Caco-2 (cell line): ENCODE data around the gene AQP6. TPM values are rescaled to one million over a fixed set of nuclear protein-coding genes. Genes with fewer than 3 reads are reported as not detected.
A peak's percentile ranks its signal among the peaks of the same experiment; 100 is the strongest.
"Not testable (repeated sequence)": the region's sequence is repeated elsewhere in the genome, so short reads cannot be mapped to it uniquely, and the experiment has no call there.

ENCODE experiments used
- BruUV-seq: library from RNA; stranded (reverse); fragments of 400-500 nt; replicated peaks from 2 replicates; lab custom pipeline; 2021; lab: Mats Ljungman, UMichigan
- CTCF ChIA-PET: fragments of 300-600 bp; sonication (Branson Sonifier 250); formaldehyde crosslinking; loops from one replicate; lab custom pipeline; 2022; ENCODE audit warnings: antibody characterized with exemption; lab: Charles Lee
- POLR2A ChIA-PET: fragments of 300-600 bp; sonication (Branson Sonifier 250); formaldehyde crosslinking; loops from one replicate; lab custom pipeline; 2022; ENCODE audit warnings: antibody characterized with exemption; lab: Charles Lee
- DNase-seq, 2 experiments: peaks; one replicate each; pipeline versions ENCODE4 v3.0.0 to v3.0.0-alpha.2; 2020 to 2022
- H3K27me3 ChIP-seq: replicated peaks from 2 replicates; pipeline ENCODE4 v1.6.0; 2011; ENCODE audit warnings: low read length; ENCODE audit not compliant: control insufficient read depth, insufficient read depth
- H3K36me3 ChIP-seq: 2 replicates; pipeline ENCODE4 v1.5.1; 2011; ENCODE audit warnings: low read length; ENCODE audit not compliant: control insufficient read depth, insufficient read depth
- H3K4me1 ChIP-seq: fragments of 250-450 bp; sonication (Bioruptor Pico); 2 replicates; pipeline ENCODE4 v1.5.1; 2020; ENCODE audit warnings: mild to moderate bottlenecking
- H3K4me3 ChIP-seq: 2 replicates; pipeline ENCODE4 v1.5.1; 2011; ENCODE audit warnings: low read depth, mild to moderate bottlenecking, control low read depth, low read length
- H3K9me3 ChIP-seq: fragments of 250-450 bp; sonication (Bioruptor Pico); 2 replicates; pipeline ENCODE4 v1.5.1; 2020; ENCODE audit warnings: mild to moderate bottlenecking, moderate library complexity
- H3K27ac Mint-ChIP-seq: one replicate; pipeline ENCODE4 v1.8.0; 2022; ENCODE audit warnings: mixed read lengths; ENCODE audit not compliant: unreplicated experiment
- H3K27me3 Mint-ChIP-seq: one replicate; pipeline ENCODE4 v1.8.0; 2022; ENCODE audit warnings: mixed read lengths; ENCODE audit not compliant: insufficient read depth, unreplicated experiment
- H3K36me3 Mint-ChIP-seq: one replicate; pipeline ENCODE4 v1.8.0; 2022; ENCODE audit warnings: mild to moderate bottlenecking, mixed read lengths; ENCODE audit not compliant: insufficient read depth, unreplicated experiment
- H3K4me1 Mint-ChIP-seq: one replicate; pipeline ENCODE4 v1.8.0; 2022; ENCODE audit warnings: low read depth, mixed read lengths; ENCODE audit not compliant: unreplicated experiment
- H3K4me3 Mint-ChIP-seq: one replicate; pipeline ENCODE4 v1.8.0; 2022; ENCODE audit warnings: mild to moderate bottlenecking, moderate library complexity, mixed read lengths; ENCODE audit not compliant: unreplicated experiment
- H3K9me3 Mint-ChIP-seq: one replicate; pipeline ENCODE4 v1.8.0; 2022; ENCODE audit warnings: mixed read lengths; ENCODE audit not compliant: unreplicated experiment
- intact Hi-C: fragments of 100-400 bp; cut with micrococcal nuclease; formaldehyde crosslinking; loops from one replicate; pipeline ENCODE4 v1.10.0; 2022; ENCODE audit not compliant: unreplicated experiment
- total RNA-seq: library from RNA; stranded (reverse); gene quantifications from 2 replicates; pipeline ENCODE4 v1.2.3, GENCODE V29; 2022
- TF ChIP-seq, protein P1 (sequence below), 2 experiments: fragments of 200-600 bp in 1 of 2; IDR thresholded peaks; 1 replicate in 1 of 2; 2 replicates in 1 of 2; pipeline versions ENCODE4 v1.5.1 to v1.8.0; 2011 to 2022; ENCODE audit warnings: antibody characterized with exemption in 1 of 2, control low read depth in 1 of 2, inconsistent platforms in 1 of 2, low read depth in 1 of 2, low read length in 1 of 2, mild to moderate bottlenecking in 1 of 2, moderate library complexity in 1 of 2; ENCODE audit not compliant: insufficient read depth in 1 of 2, severe bottlenecking in 1 of 2, unreplicated experiment in 1 of 2

The AQP6 gene
- total RNA-seq, 1 experiment from 2014 or later = not detected

DNA sequence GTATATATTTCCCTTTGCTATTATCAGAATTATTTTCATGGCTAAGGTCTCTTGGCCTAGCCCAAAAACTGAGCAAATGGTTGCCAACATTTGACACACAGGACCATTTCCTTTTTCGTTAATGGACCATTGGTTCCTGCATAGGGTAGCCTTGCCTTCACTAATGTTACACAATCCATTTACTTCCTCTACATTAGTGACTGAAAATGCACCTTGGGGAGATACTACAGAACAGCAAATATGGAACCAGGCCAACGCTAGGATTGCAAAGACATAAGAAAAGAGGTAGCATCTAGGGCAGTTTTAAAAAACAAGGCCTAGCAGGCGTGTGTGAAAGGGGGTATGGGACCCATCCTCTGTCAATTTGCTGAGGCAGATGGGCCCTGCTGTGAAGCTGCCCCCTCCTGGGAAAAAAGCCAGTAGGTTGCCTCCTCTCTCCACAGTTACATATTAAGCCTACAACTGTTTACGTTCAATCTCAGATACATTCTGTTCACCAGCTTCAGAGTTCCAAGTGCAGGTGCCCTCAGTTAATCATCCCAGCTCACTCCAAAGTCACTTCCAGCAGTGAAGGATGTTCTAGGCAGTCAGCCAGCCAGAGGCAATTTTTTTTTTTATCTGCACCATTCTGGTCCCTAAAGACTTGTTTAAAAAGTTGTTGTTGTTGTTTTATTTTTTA, 15.0 kb downstream of the AQP6 start:
- peaks cover 64% of the 10 kb centered on the region for H3K36me3 Mint-ChIP-seq
- Histone ChIP-seq H3K4me1 (no peaks in the 10 kb centered on the region), H3K36me3 (no peaks in the 10 kb centered on the region; the same call in 1 of the 2 replicates), H3K9me3 (no peaks in the 10 kb centered on the region), H3K27me3 (no peaks in the 10 kb centered on the region), H3K4me3 (no peak overlapping the region)
- ChIA-PET POLR2A (no interaction called here), CTCF (interaction anchor here (1.4 kb wide), 1 partner anchor 22 kb away, joined by 3 read pairs; no protein-coding TSS in a partner anchor)
- TF ChIP-seq, protein P1, sequence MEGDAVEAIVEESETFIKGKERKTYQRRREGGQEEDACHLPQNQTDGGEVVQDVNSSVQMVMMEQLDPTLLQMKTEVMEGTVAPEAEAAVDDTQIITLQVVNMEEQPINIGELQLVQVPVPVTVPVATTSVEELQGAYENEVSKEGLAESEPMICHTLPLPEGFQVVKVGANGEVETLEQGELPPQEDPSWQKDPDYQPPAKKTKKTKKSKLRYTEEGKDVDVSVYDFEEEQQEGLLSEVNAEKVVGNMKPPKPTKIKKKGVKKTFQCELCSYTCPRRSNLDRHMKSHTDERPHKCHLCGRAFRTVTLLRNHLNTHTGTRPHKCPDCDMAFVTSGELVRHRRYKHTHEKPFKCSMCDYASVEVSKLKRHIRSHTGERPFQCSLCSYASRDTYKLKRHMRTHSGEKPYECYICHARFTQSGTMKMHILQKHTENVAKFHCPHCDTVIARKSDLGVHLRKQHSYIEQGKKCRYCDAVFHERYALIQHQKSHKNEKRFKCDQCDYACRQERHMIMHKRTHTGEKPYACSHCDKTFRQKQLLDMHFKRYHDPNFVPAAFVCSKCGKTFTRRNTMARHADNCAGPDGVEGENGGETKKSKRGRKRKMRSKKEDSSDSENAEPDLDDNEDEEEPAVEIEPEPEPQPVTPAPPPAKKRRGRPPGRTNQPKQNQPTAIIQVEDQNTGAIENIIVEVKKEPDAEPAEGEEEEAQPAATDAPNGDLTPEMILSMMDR (IDR thresholded peaks at IDR 0.05; ENCODE audit: insufficient read depth in 1 of 2, low read depth in 1 of 2, low read length in 1 of 2, severe bottlenecking in 1 of 2, unreplicated experiment in 1 of 2) = no peak
- H3K4me3 Mint-ChIP-seq = no peak overlapping the region
- no peaks in the 10 kb centered on the region for H3K27me3 Mint-ChIP-seq
- intact Hi-C loops = no loop called here
- BruUV-seq = no TSS peak
- no peak for DNase-seq
- H3K27ac Mint-ChIP-seq = no peak overlapping the region
- H3K4me1 Mint-ChIP-seq = no peaks in the 10 kb centered on the region
- H3K9me3 Mint-ChIP-seq = no peaks in the 10 kb centered on the region

DNA sequence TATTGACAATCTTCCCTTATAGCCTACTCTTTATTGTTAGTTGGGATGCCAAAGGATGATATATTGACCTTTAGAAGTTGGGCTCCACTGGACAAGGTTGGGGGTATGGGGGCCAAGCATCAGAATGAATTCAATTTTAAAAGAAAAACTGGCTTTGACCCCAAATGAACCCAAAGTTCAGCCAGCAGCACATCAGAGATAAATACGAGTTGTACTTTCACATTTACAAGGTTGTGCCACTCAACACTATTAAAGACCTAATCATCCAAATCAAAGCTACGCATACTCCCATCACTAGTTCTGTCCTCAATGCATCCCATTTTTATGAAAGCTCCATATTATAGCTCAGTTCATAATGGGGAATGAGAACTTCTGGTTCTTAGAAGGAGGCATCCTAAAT, 16.7 kb downstream of the AQP6 start:
- H3K36me3 ChIP-seq, H3K9me3 ChIP-seq, H3K4me1 ChIP-seq, H3K4me3 ChIP-seq, intact Hi-C loops, H3K4me1 Mint-ChIP-seq, H3K4me3 Mint-ChIP-seq, H3K9me3 Mint-ChIP-seq, H3K27me3 ChIP-seq, POLR2A ChIA-PET, H3K27me3 Mint-ChIP-seq, H3K27ac Mint-ChIP-seq, DNase-seq: not testable (repeated sequence)
- CTCF ChIA-PET = interaction anchor here (0.8 kb wide), 1 partner anchor 122 kb away, joined by 3 read pairs; no protein-coding TSS in a partner anchor
- TSS peak; percentile 73 for BruUV-seq
- peaks cover 73% of the 10 kb centered on the region for H3K36me3 Mint-ChIP-seq

DNA sequence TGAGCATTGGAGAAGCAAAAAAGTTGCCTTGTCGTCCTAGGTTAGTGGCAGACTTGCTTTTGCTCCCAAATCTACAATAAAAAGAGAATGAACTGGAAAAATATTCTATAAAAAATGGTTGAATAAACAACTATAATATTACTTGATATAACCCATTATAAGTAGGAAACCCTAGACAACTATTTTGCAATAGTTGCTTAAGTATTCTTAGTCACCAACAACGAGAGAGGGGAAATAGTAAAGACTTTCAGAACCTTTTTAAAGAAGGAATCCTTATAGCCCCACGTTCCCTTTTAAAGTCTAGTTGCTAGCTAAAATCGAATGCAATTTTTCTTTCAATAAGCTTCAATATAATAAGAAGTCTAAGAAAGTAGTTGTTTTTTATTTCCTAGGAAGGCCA, 17.5 kb downstream of the AQP6 start:
- POLR2A ChIA-PET = no interaction called here

More for the DNA sequence above, 17.5 kb downstream of the AQP6 start:
- peaks cover 82% of the 10 kb centered on the region for H3K36me3 Mint-ChIP-seq
- no peak overlapping the region for H3K4me3 Mint-ChIP-seq
- Histone ChIP-seq H3K36me3 (peaks cover 1% of the 10 kb centered on the region; the same call in 1 of the 2 replicates), H3K9me3 (no peaks in the 10 kb centered on the region), H3K4me3 (no peak overlapping the region), H3K4me1 (no peaks in the 10 kb centered on the region), H3K27me3 (no peaks in the 10 kb centered on the region)
- H3K27ac Mint-ChIP-seq = no peak overlapping the region
- TF ChIP-seq, protein P1 (IDR thresholded peaks at IDR 0.05; ENCODE audit: insufficient read depth in 1 of 2, low read depth in 1 of 2, low read length in 1 of 2, severe bottlenecking in 1 of 2, unreplicated experiment in 1 of 2) = no peak
- no peaks in the 10 kb centered on the region for H3K9me3 Mint-ChIP-seq
- CTCF ChIA-PET = interaction anchor here (0.8 kb wide), 1 partner anchor 123 kb away, joined by 3 read pairs; no protein-coding TSS in a partner anchor
- BruUV-seq = no TSS peak
- no peaks in the 10 kb centered on the region for H3K27me3 Mint-ChIP-seq
- intact Hi-C loops = no loop called here
- no peaks in the 10 kb centered on the region for H3K4me1 Mint-ChIP-seq
- DNase-seq = no peak
